HTR-8/SVneo (cell line): ENCODE data around the gene DPP10.
"Not testable (repeated sequence)": the region's sequence is repeated elsewhere in the genome, so short reads cannot be mapped to it uniquely, and the experiment has no call there.

Experiments
- DNase-seq: peaks from one replicate; pipeline ENCODE4 v3.0.0; 2011; ENCODE audit warnings: low spot score, mixed read lengths; ENCODE audit not compliant: insufficient read length
- FAIRE-seq: peaks from 2 replicates; lab custom pipeline; 2011; peaks lifted over from hg19 to GRCh38; lab: Jason Lieb, UNC

DPP10 gene

DNA sequence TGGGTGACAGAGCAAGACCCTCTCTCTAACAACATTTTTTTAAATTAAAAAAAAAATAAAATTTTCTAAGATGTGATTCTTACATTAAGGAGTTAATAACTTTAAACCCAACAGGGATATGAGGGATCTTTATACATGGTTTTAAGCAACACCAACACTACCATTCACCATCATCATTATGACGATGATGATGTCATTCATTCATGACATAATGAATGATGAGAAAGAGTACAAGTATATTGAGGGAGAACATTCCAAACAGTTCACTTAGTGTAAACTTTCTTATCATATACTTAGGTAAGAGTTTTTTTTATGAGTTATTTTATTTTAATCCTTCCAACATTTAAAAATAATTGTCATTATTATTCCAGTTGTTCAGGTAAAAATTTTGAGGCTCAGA is 863.3 kb downstream of the DPP10 start:
- no peak for FAIRE-seq
- DNase-seq, result no peak

DNA sequence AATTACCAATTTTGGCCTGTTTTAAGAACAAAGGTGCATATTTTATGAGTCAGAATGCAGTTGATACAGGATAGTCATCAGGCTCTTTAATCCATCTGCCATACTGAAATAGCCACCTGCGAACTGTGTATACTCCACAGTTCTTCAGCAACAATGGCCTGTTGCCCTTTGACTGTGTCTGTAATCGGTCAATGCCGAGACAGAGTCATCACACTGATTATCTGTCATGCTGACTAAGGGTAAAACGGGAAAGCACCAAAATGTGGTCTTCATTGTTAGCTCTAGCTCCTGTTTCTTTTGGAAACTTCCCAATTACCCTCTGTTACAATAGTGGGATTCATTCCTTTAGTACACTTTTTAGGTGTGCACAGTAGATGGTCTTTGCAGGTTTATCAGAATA is 871.7 kb downstream of the DPP10 start:
- FAIRE-seq (no peak), DNase-seq (no peak)

DNA sequence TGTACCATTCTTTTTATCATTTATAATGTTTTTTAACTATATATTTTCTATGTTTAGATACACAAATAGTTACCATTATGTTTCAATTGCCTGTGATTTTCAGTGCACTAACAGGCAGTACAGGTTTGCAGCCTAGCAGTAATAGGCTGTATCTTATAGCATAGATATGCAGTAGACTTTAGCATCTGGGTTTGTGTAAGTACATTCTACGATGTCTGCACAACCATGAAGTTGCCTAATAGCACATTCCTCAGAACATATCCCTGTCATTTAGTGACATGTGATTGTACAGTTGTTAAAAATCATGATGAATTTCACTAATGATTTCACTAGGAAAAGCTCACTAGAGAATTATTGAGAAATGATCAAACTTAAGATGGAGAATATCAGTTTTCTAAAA is 884.6 kb downstream of the DPP10 start:
- no peak for FAIRE-seq

DNA sequence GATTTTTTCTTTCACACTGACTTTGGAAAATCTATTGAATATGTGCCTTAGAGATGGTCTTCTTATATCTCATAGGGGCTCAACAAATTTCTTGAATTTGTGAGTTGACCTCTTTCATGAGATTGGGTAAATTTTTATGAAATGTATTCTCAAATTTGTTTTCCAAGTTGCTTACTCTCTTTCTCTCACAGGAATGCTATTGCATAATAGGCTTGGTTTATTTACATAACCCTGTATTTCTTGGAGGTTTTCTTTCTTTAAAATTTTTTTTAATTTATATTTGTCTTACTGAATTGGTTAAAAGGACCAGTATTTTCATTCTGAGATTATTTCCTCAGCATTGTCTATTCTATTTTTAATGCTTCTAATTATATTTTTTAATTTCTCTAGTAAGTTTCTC is 917.1 kb downstream of the DPP10 start:
- no peak for FAIRE-seq

More for the DNA sequence above, 884.6 kb downstream of the DPP10 start:
- DNase-seq, result no peak

DNA sequence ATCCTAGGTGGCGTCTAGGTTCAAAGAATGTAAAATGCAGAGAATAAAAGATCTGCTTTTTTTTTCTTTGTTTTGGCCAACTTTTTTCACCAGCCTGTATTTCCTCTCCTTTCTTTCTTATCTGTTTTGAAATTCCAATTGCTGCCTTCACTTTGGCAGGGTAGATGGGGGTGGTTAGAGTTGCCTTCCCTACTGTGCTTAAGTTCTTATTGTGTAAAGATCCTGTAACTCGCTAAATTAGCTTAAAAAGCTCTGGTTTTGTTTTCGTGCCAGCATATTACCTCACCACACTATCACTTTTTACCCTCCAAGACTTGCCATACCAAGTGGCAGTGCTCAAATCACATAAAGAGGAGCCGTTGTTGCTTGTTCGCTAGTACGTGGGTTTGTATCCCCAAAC is 921.7 kb downstream of the DPP10 start:
- no peak for FAIRE-seq
- DNase-seq, result no peak

More for the DNA sequence above, 917.1 kb downstream of the DPP10 start:
- DNase-seq, result no peak

DNA sequence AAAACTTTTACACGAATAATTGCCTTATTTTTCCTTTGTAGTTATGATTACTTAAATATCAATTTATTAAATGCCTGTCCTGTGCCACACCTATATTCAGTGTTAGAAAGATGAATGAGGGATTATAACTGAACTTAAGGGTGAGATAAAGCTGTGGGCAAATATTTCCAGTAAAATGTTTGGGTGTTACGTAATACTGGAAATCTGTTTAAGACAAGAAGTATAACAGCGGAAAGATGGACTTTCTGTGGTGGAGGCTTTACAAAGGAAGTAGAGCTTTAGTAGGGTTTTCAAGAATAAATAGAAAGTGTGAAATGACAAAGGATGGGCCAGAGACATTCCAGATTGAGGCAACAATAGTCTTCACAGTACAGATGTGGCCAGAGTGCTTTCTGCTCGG is 927.0 kb downstream of the DPP10 start:
- FAIRE-seq, result no peak
- no peak for DNase-seq

DNA sequence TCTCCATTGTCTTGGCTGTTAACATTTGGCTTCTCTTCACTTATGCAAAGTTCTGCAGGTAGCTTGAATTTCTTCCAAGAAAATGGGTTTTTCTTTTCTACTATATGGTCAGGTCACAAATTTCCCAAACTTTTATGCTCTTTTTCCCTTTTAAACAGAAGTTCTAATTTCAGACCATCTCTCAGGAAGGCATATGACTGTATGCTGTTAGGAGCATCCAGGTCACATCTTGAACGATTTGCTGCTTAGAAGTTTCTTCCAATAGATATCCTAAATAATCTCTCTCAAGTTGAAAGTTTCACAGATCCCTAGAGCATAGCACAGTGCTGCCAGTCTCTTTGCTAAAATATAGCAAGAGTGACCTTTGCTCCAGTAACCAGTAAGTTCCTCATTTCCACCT is 932.5 kb downstream of the DPP10 start:
- no peak for DNase-seq
- no peak for FAIRE-seq

DNA sequence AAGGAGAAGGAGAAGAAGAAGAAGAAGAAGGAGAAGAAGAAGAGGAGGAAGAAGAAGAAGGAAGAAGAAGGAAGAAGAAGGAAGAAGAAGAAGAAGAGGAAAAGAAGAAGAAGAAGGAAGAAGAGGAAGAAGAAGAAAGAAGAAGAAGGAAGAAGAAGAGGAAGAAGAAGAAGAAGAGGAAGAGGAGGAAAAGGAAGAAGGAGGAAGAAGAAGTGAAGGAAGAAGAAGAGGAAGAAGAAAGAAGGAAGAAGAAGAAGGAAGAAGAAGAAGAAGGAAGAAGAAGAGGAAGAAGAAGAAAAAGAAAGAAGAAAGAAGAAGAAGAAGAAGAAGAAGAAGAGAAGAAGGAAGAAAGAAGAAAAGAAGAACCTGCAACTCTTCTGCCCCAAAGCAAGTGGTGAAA is 942.0 kb downstream of the DPP10 start:
- FAIRE-seq (no peak), DNase-seq (no peak)

DNA sequence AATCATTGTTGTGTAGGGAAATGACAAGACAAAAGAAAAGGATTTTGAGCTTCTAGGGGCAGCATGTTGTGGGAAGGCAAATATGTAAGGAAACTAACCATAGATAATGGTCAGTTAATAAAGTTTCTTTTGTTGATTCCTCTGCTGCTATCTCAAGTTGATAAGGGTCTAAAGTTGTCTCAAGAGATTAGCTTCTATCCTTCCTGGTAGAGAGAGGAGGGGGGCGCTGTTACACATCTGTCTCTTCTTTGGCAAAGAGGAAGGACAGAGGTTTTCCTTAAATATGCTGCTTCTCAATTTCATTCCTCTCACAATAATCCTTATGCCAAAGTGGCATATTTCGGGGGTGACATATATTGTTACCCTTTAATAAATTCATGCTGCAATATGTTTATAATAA is 944.0 kb downstream of the DPP10 start:
- DNase-seq (no peak), FAIRE-seq (no peak)

DNA sequence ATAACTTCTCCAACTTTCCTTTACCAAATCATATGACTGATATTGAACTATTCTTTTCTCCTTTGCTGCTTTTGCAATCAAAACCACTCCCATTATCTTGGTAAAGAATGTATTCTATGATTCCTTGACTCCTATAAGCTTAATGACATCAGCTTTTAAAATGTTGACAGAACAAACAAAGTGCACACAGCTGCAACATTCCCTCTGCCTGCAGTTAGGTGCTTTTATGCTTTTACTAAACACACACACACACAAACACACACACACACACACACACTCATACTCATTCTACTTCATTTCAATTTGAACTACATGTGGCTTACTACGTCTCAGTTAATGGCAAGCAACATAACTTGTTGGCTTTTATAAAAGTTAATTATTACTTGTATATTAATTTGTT is 946.6 kb downstream of the DPP10 start:
- FAIRE-seq (no peak), DNase-seq (no peak)

DNA sequence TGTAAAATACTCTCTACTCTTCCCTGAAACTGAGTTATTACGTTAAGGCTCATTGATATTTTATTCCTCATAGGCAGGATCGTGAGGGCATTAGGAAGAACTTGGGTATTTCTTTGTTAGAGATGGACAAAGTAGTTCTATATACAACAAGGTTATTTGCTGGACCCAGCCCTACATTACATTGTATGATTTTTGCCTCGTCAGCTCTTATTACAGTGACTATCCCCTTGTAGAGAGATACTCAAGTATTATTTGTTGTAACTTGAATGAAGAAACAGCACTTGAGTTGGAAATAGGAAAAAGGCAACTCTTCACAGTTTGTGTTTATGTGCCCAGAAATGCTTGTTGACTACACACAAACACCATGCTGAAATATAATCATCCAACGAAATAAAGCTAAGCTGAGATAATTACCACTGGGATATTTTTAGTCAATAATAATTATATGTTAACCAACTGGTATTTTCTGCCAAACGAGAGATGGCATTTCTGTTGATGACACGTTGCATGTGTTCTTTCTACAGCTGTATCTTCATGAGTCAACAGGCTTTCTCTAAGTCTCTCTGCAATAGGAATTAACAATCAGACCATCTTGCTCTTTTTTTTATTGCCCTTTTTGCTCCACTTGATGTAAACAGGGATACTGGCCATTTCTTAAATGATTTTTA is 947.6 kb downstream of the DPP10 start:
- FAIRE-seq, result no peak

DNA sequence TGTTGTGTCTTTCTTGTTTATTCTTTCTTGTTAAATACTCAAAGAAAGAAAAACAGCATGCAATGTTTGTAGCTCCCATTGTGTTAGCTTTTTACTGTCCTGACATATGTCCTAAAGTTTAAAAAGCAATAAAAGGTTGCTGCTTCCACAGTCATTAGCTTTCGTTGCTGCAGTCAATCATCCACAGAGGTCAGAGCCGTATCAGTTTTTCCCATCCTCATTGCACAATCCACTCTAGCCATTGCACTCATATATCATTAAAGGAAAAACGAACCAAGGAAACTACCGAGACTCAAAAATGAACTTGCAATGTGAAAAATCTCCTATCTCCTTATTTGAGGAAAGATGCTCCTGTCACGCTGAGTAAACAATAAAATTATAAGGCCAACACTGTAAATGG is 954.1 kb downstream of the DPP10 start:
- FAIRE-seq, result no peak
- no peak for DNase-seq

More for the DNA sequence above, 947.6 kb downstream of the DPP10 start:
- no peak for DNase-seq

DNA sequence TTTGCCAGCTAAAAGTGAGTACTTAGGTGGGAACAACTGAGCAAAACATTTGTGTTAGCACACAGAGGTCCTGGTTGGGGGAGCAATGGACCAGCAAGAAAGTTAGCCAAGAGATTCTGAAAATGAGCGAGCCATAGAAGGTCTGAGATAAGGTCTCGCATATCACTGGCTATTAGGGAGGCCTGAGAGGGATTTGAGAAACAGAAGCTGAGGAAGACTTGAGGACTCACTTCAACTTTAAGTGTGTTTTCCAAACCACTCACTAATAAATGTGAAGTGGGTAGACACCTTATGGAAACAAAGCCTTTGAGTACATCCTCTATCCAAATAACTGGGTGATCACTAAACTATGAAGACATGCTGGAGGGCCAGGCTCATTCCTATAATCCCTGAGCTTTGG is 958.5 kb downstream of the DPP10 start:
- no peak for FAIRE-seq
- DNase-seq, result no peak

DNA sequence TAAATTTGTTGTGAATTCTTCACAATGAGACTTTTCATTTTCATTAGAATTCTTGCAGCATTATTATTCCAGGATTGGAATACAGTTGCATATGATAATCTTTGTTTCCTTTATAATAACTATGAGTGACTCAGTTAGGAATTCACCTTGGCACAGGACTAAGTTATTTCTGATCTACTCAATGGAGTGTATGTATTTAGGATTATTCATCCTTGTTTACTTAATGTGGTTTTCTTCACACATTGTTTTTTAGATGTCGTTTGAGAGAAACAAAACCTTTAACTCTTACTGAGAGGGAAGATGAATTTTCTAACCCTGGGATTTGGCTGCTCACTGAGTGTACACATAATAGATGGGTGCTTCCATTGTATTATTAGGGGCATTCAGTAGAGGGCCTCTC is 970.1 kb downstream of the DPP10 start:
- DNase-seq (no peak), FAIRE-seq (no peak)

DNA sequence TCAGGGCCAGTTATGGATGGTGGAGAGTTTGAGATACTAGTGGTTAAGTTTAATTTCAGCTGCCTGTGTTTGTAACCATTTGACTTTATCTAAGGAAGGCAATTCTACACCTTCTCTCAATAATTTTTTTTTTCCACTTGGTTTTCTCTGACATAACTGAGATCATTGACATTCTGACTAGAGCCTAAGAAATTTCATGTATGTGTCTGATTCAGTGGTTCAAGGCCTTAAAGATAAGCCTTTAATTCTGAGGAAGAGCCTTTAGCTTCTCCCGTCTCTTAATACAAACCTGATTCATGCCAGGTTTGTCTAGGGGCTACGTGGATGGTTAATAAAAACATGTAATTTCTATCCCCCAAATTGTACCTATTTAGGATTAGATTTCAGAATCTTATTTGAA is 971.4 kb downstream of the DPP10 start:
- FAIRE-seq, result no peak

DNA sequence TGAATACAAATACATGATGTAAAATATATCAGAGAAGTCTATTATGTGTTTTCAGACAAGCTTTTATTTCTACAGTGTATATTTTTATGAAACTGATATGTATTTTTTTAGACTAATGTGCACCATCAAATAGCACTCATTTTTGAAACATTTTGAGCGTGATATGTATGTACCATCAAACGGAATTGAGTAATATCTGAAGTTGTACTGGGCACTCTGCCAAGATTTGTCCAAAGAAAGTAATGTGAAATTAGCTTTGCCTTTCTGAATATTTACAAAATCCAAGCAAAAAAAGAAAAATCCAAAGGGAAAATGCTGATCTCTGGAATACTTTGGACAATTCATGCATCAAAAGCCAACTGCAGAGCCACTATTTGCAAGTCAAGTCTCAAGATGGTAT is 972.0 kb downstream of the DPP10 start:
- no peak for DNase-seq
- FAIRE-seq, result no peak

More for the DNA sequence above, 971.4 kb downstream of the DPP10 start:
- no peak for DNase-seq

DNA sequence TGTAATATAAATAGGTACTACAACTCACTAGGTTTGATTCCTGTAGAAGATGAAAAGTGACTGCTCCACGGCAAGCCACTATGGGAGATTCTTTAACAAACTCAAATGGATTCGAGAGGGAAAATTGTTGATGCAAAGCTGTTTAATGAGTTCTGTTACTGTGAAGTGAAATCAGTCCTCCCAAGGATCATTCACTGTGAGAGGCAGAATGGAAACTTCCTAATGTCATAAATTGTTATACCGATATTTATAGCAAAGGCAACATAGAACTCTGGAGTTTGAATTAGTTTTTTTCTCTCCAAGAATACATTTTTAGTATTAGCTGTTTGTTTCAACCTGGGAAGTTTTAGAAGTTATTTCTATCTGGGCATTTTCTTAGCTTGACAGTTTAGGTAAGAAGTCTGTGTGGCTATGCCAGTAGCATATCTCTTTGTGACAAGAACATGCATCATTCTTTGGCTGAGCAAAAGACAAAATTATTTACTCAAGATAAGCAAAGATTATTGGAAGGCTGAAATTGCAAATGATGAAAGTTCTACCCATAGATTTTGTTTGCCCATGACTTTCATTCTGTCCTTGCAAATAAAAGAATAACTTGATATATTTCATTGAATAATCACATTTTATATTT is 979.7 kb downstream of the DPP10 start:
- DNase-seq (no peak), FAIRE-seq (no peak)

DNA sequence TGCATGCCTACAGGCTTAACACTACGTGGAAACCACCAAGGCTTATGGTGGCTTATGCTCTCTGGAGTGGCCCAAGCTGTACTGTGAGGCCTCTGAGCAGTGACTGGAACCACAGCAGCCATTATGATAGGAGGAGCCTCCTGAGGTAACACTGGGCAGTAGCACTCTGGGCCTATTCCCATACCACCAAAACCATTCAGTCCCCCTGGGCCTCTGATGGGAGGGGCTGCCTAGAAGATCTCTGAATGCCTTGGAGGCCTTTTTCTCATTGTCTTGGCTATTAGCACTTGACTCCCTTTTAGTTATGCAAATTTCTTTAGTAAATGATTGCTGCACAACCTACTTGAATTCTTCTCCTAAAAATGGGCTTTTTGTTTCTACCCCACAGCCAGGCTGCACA is 985.0 kb downstream of the DPP10 start:
- no peak for FAIRE-seq
- DNase-seq, result no peak

DNA sequence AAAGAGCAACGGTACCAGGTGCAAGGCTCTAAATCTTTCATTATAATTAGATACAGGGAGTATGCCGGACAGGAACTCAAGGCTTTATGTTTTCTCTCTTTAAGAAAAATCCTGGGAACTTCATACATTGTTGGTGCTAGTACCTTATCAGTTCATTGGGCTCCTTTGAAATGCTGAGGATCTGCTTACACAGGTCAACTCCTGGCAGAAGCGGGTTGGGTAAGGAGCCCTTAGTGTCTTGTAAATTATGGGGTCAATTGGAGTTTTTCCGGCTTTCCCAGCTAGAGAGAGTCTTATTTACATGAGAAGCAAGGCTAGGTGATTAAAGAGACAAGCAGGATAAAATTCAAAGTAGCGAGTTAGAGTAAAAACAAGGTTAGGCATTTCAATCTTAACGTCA is 998.3 kb downstream of the DPP10 start:
- FAIRE-seq, DNase-seq: not testable (repeated sequence)

DNA sequence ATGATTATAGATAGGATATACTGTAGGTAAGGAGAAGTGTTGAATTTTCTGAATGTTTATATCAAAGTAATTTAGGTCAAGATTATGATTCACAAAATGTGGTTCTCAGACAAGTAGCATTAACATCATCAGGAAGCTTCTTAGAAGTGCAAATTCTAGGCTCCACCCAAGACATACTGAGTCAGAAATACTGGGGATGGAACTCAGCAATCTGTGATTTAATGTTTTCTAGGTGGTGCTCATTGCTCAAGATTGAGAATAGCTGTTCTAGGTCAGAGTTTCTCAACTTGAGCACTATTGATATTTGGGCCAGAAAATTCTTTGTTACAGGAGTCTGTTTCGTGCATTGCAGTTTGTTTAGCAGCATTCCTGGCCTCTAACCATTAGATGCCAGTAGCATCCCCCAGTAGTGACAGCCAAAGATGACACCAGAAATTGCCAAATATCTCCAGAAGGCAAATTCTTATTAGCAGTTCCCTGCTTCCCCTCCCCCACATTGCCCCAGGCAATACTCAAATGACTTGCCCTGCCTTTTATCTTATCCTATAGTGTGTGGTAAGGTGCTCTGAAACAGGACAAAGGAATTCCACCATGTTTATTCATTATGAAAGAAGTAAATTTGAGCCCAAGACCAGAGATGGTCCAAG is 1001.2 kb downstream of the DPP10 start:
- DNase-seq, result no peak
- no peak for FAIRE-seq

DNA sequence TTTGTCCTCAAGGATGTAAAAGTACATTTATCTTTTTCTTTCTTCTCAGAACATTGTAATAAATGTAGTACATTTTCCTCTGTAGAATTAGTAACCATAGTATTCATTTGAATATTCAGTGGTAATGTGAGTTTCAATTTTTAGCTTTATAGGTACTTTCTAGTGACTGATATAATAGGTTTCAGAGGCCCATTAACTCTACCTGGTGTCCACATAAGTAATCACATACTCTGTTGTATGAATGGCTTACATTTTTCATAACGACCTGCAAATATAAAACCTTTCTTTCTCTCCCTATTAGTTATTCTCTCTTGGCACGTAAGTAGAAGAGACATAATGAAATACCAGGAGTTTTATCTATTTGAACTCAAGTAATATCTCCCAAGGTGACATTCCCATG is 1017.6 kb downstream of the DPP10 start:
- DNase-seq, result no peak
- FAIRE-seq, result no peak

DNA sequence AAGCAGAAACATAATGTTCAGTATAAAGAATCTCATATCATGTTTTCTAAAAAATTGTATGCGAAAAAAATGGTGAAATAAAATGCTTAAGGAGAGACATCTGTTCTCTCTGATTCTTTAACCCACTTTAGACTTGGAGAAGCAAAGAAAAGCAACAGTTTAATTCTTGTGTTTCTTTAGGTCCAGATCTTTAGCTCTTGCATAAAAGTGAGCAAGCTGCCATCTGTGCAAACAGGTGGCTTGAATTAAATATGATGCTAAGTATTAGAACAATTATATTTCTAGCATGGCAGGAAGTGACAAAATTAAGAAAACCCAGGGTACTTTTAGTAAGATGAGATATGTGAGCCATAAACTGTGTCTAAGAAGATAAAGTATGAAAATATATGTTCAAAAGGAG is 1038.3 kb downstream of the DPP10 start:
- DNase-seq, result no peak
- FAIRE-seq, result no peak
